ENCODE data around the gene GPR162. TPM values are rescaled to one million over a fixed set of nuclear protein-coding genes. Genes with fewer than 3 reads are reported as not detected.

Gene GPR162
- polyA plus RNA-seq, 1 experiment: 5.2 TPM

- no peak for DNase-seq (ENCODE audit: low read depth, low spot score)
- no peaks in the 10 kb centered on the region for H3K27me3 ChIP-seq (ENCODE audit: control insufficient read depth, insufficient read depth, low read length)
- POLR2A ChIA-PET: interaction anchor here (1.1 to 3.4 kb wide), 3 partner anchors 13 to 28 kb away, joined by 3 to 37 read pairs (median 5); partner anchors contain the start of genes SPSB2 and TPI1
- CTCF ChIA-PET: interaction anchor here (1.5 to 5.1 kb wide), 4 partner anchors 16 to 102 kb away, joined by 3 to 26 read pairs (median 12); partner anchors contain the start of gene MLF2
- no peaks in the 10 kb centered on the region; the same call in 1 of the 2 replicates for H3K9me3 ChIP-seq (ENCODE audit: control insufficient read depth, insufficient read depth, low read length)
- H3K4me3 ChIP-seq (ENCODE audit: low read depth, low read length): no peak overlapping the region
- TF ChIP-seq, protein P1, sequence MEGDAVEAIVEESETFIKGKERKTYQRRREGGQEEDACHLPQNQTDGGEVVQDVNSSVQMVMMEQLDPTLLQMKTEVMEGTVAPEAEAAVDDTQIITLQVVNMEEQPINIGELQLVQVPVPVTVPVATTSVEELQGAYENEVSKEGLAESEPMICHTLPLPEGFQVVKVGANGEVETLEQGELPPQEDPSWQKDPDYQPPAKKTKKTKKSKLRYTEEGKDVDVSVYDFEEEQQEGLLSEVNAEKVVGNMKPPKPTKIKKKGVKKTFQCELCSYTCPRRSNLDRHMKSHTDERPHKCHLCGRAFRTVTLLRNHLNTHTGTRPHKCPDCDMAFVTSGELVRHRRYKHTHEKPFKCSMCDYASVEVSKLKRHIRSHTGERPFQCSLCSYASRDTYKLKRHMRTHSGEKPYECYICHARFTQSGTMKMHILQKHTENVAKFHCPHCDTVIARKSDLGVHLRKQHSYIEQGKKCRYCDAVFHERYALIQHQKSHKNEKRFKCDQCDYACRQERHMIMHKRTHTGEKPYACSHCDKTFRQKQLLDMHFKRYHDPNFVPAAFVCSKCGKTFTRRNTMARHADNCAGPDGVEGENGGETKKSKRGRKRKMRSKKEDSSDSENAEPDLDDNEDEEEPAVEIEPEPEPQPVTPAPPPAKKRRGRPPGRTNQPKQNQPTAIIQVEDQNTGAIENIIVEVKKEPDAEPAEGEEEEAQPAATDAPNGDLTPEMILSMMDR (IDR thresholded peaks at IDR 0.05; ENCODE audit: low read depth, low read length): no peak
- H3K27ac ChIP-seq (ENCODE audit: low read depth, low read length): no peak overlapping the region
Measured at GRCh38 chr12:6854036-6854435, 32.4 kb downstream of the GPR162 start.

- ChIA-PET POLR2A (interaction anchor here (1.5 kb wide), 1 partner anchor 12 kb away, joined by 5 read pairs; the partner anchor contains the start of gene TPI1), CTCF (interaction anchor here (0.6 to 5.1 kb wide), 3 partner anchors 14 to 82 kb away, joined by 4 to 26 read pairs (median 17); no protein-coding TSS in a partner anchor)
- Histone ChIP-seq H3K27ac (ENCODE audit: low read depth, low read length) (no peak overlapping the region), H3K27me3 (ENCODE audit: control insufficient read depth, insufficient read depth, low read length) (no peaks in the 10 kb centered on the region), H3K4me3 (ENCODE audit: low read depth, low read length) (no peak overlapping the region), H3K9me3 (ENCODE audit: control insufficient read depth, insufficient read depth, low read length) (no peaks in the 10 kb centered on the region; the same call in 1 of the 2 replicates)
- TF ChIP-seq, protein P1 (IDR thresholded peaks at IDR 0.05; ENCODE audit: low read depth, low read length): no peak
- no peak for DNase-seq (ENCODE audit: low read depth, low spot score)
Measured at GRCh38 chr12:6855322-6855721, 33.7 kb downstream of the GPR162 start.

GRCh38 chr12:6858799-6859198 is 37.2 kb downstream of the GPR162 start:
- Histone ChIP-seq H3K27me3 (ENCODE audit: control insufficient read depth, insufficient read depth, low read length) (no peaks in the 10 kb centered on the region), H3K9me3 (ENCODE audit: control insufficient read depth, insufficient read depth, low read length) (no peaks in the 10 kb centered on the region), H3K27ac (ENCODE audit: low read depth, low read length) (no peak overlapping the region), H3K4me3 (ENCODE audit: low read depth, low read length) (no peak overlapping the region)
- CTCF ChIA-PET: no interaction called here
- POLR2A ChIA-PET: no interaction called here
- TF ChIP-seq, protein P1 (IDR thresholded peaks at IDR 0.05; ENCODE audit: low read depth, low read length): no peak
- DNase-seq (ENCODE audit: low read depth, low spot score): no peak

GRCh38 chr12:6860116-6860515 is 38.5 kb downstream of the GPR162 start:
- H3K4me3 ChIP-seq (ENCODE audit: low read depth, low read length): no peak overlapping the region
- H3K27me3 ChIP-seq (ENCODE audit: control insufficient read depth, insufficient read depth, low read length): no peaks in the 10 kb centered on the region
- TF ChIP-seq, protein P1 (IDR thresholded peaks at IDR 0.05; ENCODE audit: low read depth, low read length): no peak
- H3K9me3 ChIP-seq (ENCODE audit: control insufficient read depth, insufficient read depth, low read length): no peaks in the 10 kb centered on the region
- CTCF ChIA-PET: interaction anchor here (1.2 kb wide), 1 partner anchor 9 kb away, joined by 3 read pairs; no protein-coding TSS in a partner anchor
- H3K27ac ChIP-seq (ENCODE audit: low read depth, low read length): no peak overlapping the region
- no peak for DNase-seq (ENCODE audit: low read depth, low spot score)
- POLR2A ChIA-PET: no interaction called here

DNA sequence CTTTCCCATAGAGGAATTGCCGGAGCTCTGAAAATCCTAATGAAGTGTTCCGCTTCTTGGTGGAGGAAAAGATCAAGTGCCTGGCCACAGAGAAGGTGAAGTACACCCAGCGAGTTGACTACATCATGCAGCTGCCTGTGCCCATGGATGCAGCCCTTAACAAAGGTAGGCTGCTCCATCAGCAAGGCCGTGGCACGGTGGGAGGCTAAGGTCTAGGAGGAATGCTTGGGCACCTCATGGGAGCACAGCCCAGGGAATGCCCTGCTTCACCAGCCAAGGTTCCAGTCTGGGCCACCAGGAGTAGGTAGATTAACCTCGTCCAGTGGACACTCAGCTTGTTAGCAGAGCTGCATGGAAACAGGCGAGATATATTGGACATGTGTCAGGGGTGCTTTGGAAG is 39.3 kb downstream of the GPR162 start:
- no peak overlapping the region for H3K4me3 ChIP-seq (ENCODE audit: low read depth, low read length)
- TF ChIP-seq, protein P1 (IDR thresholded peaks at IDR 0.05; ENCODE audit: low read depth, low read length): no peak
- H3K27ac ChIP-seq (ENCODE audit: low read depth, low read length): no peak overlapping the region
- no peak for DNase-seq (ENCODE audit: low read depth, low spot score)
- CTCF ChIA-PET: interaction anchor here (1.1 kb wide), 1 partner anchor 9 kb away, joined by 4 read pairs; no protein-coding TSS in a partner anchor
- no peaks in the 10 kb centered on the region for H3K9me3 ChIP-seq (ENCODE audit: control insufficient read depth, insufficient read depth, low read length)
- no peaks in the 10 kb centered on the region for H3K27me3 ChIP-seq (ENCODE audit: control insufficient read depth, insufficient read depth, low read length)
- POLR2A ChIA-PET: interaction anchor here (1.0 to 1.1 kb wide), 2 partner anchors 8 to 12 kb away, joined by 3 to 4 read pairs; partner anchors contain the start of gene SPSB2

Measured in AG04450 (cell line).